Measurements from ENCODE around the gene HOXA3.

- TF ChIP-seq CTCF (IDR thresholded peaks at IDR 0.05; ENCODE audit: low read depth, low read length): no peak
- TF ChIP-seq POLR2A (IDR thresholded peaks at IDR 0.05; ENCODE audit: extremely low read depth, insufficient read length): no peak
- no peak for TF ChIP-seq MYC (IDR thresholded peaks at IDR 0.05; ENCODE audit: low read depth, low read length)
- no peak for TF ChIP-seq MAX (IDR thresholded peaks at IDR 0.05; ENCODE audit: low read depth, low read length)
Measured at GRCh38 chr7:27180431-27181420, 28.3 kb upstream of the HOXA3 start.

Measured in NB4 (cell line).